Stimulated activated naive CD8-positive, alpha-beta T cell treated with anti-CD3 and anti-CD28 coated beads, Interleukin-15, amount 100 ng/mL, for 72 hours (primary cell): ENCODE data around the gene MYO5A.
"Not testable (repeated sequence)": the region's sequence is repeated elsewhere in the genome, so short reads cannot be mapped to it uniquely, and the experiment has no call there.

ENCODE experiments used
- ATAC-seq: fragments of 150-1000 bp; cut with Tn5 transposase; 2 replicates; pipeline ENCODE4 v1.10.0; 2021; ENCODE audit warnings: mild to moderate bottlenecking, moderate library complexity
- DNase-seq, 2 donors: peaks; one replicate each; pipeline ENCODE4 v3.0.0; 2021 to 2022
- H3K27ac Mint-ChIP-seq, 2 donors: one replicate each; pipeline ENCODE4 v1.8.0; 2022; ENCODE audit warnings: mild to moderate bottlenecking in 2 of 2, mixed read lengths in 2 of 2, moderate library complexity in 2 of 2
- H3K27me3 Mint-ChIP-seq: one replicate; pipeline ENCODE4 v1.8.0; 2022; ENCODE audit warnings: mixed read lengths
- H3K4me1 Mint-ChIP-seq: one replicate; pipeline ENCODE4 v1.8.0; 2022; ENCODE audit warnings: mild to moderate bottlenecking, mixed read lengths
- H3K4me3 Mint-ChIP-seq, 2 donors: one replicate each; pipeline ENCODE4 v1.8.0; 2022; ENCODE audit warnings: mild to moderate bottlenecking in 2 of 2, mixed read lengths in 2 of 2, moderate library complexity in 1 of 2
- H3K9me3 Mint-ChIP-seq, 2 donors: one replicate each; pipeline ENCODE4 v1.8.0; 2022; ENCODE audit warnings: mixed read lengths in 2 of 2

Gene MYO5A

DNA sequence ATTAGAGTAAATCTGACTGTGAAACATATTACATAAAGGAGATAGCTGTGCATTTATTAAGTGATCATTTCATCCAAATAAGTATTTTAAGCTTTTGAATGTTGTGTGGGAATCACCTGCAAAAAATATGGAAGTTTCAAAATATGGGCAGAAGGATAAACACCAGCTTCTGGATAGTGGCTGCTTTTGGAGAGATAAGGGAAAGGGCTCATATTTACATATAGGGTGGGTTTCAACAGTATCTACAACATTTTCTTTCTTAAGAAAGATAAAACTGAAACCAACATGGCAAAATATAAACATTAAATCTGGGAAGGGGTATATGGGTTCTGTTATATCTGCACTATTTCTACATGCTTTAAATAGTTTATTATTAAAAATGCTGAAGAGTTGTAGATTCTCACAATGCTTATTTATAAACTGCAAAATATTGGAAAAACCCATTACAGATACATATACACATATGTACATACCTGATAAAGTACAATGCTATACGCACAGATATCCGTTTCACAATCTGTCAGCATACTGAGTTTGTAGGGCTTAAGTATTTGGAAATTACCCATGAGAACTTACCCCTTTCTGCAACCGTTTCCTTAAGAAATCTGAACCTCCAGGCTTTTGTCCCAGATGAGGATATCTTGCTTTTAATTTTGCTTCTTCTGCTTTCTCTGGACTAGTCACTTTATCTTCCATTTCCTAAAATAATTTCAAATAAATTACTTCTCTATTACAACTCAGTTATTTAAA, 28.0 kb upstream of the MYO5A start:
- no peak for ATAC-seq
- Mint-ChIP-seq H3K27ac (no peak overlapping the region), H3K27me3 (no peaks in the 10 kb centered on the region), H3K9me3 (no peaks in the 10 kb centered on the region), H3K4me3 (no peak overlapping the region), H3K4me1 (peaks cover 48% of the 10 kb centered on the region)
- DNase-seq = no peak

DNA sequence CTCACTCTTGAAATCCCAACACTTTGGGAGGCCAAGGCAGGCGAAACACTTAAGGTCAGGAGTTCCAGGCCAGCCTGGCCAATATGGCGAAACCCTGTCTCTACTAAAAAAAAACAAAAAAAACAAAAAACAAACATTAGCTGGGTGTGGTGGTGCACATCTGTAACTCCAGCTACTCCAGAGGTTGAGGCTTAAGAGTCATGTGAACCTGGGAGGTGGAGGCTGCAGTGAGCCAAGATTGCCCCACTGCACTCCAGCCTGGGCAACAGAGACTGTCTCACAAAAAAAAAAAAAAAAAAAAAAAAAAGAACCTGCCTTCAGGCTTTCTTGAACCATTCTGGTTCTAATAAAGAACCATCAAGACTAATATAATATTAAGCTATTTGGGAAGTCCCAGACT, 23.6 kb upstream of the MYO5A start:
- Mint-ChIP-seq H3K9me3 (no peaks in the 10 kb centered on the region), H3K4me1 (peaks cover 6% of the 10 kb centered on the region), H3K27ac (peak overlapping the region in 1 of 2 donors; percentile 25), H3K4me3 (no peak overlapping the region), H3K27me3 (no peaks in the 10 kb centered on the region)
- DNase-seq (no peak), ATAC-seq (no peak)

DNA sequence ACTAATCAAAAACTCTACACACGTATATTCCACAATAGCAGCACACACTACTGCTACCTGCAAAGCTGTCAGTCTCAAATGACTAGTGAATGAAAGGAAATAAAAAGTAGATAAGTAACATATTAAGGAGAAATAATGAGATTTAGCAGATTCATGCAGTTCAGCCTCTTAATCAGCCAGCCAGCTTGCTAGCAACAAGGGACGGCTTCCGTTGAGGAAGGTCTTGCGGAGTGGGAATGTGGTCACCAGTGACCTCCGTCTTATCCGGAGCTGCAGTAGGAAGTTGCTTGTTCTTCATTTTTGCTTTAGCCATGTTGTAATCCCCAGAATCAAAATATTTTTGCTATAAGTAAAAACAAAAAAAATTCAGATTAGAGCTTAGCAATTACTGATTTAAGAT, 23.1 kb upstream of the MYO5A start:
- Mint-ChIP-seq H3K27me3 (no peaks in the 10 kb centered on the region), H3K4me3 (no peak overlapping the region), H3K27ac (no peak overlapping the region), H3K9me3 (no peaks in the 10 kb centered on the region), H3K4me1 (peaks cover 6% of the 10 kb centered on the region)
- ATAC-seq = no peak
- no peak for DNase-seq

DNA sequence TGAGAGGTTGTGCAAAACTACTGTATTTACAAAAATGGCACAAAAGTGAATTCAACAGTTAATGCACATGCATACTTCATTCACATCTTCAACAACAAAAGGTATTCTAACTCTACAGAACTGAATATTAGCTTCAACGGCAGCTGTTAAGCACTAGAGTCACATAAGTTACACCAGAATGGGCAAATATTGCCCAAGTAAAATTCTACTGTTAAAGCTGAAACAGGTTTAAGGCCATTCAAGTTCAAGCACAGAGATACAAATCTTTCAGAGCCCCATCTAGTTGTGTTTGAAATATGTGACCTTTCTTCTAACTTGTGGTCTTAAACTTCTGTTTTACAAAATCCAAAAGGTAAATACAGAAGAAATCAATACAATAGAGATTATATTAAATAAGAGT, 22.5 kb upstream of the MYO5A start:
- H3K27me3 Mint-ChIP-seq, H3K4me1 Mint-ChIP-seq, H3K27ac Mint-ChIP-seq, DNase-seq, H3K4me3 Mint-ChIP-seq, H3K9me3 Mint-ChIP-seq, ATAC-seq: not testable (repeated sequence)

DNA sequence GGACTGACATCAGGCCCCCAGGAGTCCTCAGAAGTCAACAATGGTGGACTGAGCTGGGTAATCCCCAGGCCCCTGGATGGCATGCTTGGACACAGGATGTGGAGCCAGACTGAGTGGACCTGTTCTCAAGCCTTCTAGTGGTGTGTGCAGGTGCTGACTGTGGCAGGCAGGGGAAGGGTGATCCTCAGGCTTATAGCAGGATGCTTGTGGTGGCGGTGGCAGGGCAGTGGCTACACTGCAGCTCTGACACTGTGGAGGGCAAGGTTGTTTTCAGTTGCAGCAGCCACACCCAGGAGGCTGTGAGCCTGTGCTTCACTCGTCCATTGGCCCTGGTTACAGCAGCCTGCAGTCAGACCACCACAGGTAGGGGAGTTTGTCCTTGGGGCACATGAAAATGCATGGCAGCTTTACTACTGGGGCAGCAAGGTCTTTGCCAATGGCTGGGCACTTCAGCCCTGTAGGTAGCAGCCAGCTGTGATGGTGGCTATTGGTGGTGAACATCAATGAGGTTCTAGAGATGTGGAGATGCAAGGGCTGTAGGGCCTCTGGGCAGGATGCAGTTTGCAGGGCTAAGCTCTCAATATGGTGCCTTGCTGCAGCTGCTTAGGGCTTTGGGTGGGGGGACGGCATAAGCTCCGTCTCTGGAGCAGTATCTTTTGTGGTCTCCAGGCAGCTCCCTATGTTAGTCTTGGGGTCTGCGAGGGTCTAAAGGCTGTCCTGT, 17.5 kb upstream of the MYO5A start:
- H3K27me3 Mint-ChIP-seq = no peaks in the 10 kb centered on the region
- no peak overlapping the region for H3K27ac Mint-ChIP-seq
- H3K4me1 Mint-ChIP-seq = no peaks in the 10 kb centered on the region
- no peak for DNase-seq
- ATAC-seq = peak; percentile 69
- peaks cover 0 to 9% of the 10 kb centered on the region in 2 donors for H3K9me3 Mint-ChIP-seq
- H3K4me3 Mint-ChIP-seq = peak overlapping the region in 1 of 2 donors; percentile 3

DNA sequence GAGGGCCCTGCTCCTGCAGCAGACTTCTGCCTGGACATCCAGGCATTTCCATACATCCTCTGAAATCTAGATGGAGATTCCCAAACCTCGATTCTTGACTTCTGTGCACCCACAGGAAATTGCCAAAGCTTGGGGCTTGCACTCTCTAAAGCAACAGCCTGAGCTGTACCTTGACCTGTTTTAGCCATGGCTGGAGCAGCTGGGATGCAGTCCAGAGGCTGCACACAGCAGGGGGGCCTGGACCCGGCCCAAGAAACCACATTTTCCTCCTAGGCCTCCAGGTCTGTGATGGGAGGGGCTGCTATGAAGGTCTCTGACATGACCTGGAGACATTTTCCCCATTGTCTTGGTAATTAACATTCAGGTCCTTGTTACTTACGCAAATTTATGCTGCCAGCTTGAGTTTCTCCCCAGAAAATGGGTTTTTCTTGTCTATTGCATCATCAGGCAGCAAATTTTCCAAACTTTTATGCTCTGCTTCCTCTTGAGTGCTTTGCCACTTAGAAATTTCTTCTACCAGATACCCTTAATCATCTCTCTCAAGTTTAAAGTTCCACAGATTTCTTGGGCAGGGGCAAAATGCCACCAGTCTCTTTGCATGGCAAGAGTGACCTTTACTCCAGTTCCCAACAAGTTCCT, 11.8 kb upstream of the MYO5A start:
- H3K27ac Mint-ChIP-seq = no peak overlapping the region

DNA sequence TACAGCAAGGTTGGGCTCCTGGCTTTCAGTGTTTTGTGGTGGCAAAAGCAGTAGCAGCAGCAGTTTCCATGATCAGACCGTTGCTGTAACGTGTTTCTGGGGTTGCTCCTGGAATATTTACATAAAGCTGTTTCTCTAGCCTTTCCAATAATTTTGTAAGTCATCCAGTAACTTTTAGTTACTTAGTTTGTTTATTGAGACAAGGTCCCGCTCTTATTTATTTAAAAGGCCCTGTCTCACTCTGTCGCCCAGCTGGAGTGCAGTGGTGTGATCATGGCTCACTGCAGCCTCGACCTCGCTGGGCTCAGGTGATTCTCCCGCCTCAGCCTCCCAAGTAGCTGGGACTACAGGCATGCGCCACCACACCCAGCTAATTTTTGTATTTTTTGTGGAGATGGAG, 8.8 kb upstream of the MYO5A start:
- H3K4me3 Mint-ChIP-seq = no peak overlapping the region
- ATAC-seq (no peak), DNase-seq (no peak)
- no peaks in the 10 kb centered on the region for H3K27me3 Mint-ChIP-seq
- peaks cover 6% of the 10 kb centered on the region for H3K4me1 Mint-ChIP-seq
- no peak overlapping the region for H3K27ac Mint-ChIP-seq
- H3K9me3 Mint-ChIP-seq = peaks cover 5 to 16% of the 10 kb centered on the region in 2 donors

More for the DNA sequence above, 11.8 kb upstream of the MYO5A start:
- H3K4me1 Mint-ChIP-seq = peaks cover 1% of the 10 kb centered on the region
- DNase-seq (no peak), ATAC-seq (no peak)
- peaks cover 5 to 18% of the 10 kb centered on the region in 2 donors for H3K9me3 Mint-ChIP-seq
- no peak overlapping the region for H3K4me3 Mint-ChIP-seq
- no peaks in the 10 kb centered on the region for H3K27me3 Mint-ChIP-seq

DNA sequence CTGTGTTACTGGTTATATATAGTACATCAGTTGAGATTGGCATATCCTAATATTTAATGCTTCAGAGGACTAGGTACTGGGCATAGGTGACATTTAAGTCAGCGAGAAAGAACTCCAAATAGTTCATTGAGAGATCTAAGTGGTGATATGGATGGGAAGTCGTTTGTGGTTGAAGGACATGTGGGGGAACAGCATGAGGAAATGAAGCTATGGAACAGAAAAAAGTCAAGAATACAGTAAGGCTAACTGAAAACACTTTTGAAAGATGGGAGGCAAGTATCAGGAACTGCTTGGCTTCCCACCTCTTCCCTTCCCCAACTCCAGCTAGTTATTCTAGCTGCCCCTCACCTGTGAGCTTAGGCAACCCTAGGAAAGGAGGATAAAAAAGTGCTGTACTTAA, 3.7 kb upstream of the MYO5A start:
- Mint-ChIP-seq H3K27me3 (peaks cover 11% of the 10 kb centered on the region), H3K9me3 (no peaks in the 10 kb centered on the region), H3K4me3 (no peak overlapping the region), H3K27ac (no peak overlapping the region), H3K4me1 (peaks cover 21% of the 10 kb centered on the region)
- no peak for ATAC-seq
- no peak for DNase-seq

DNA sequence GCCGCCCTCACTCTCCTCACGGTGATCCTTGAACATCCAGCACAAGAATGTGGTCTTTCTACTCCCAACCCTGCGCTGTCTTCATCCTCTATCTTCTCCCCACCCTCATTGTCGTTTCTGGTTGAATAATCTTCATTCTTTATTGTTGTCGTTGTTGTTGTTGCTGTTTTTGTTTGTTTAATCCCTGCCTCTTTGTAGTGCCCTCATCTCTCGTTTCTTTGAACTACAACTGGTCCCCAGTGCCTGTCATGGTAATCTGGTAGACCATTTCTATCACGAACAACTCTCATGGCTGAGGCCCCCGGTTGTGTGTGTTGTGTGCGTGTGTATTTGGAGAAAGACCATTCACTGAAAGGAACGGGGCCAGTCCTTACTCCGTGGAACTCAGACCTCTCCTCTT, 1.3 kb upstream of the MYO5A start:
- ATAC-seq (no peak), DNase-seq (no peak)
- Mint-ChIP-seq H3K27me3 (peaks cover 11% of the 10 kb centered on the region), H3K4me1 (peaks cover 23% of the 10 kb centered on the region), H3K4me3 (peak overlapping the region; percentile 78 to 83), H3K27ac (peak overlapping the region; percentile 3 to 27), H3K9me3 (no peaks in the 10 kb centered on the region)

DNA sequence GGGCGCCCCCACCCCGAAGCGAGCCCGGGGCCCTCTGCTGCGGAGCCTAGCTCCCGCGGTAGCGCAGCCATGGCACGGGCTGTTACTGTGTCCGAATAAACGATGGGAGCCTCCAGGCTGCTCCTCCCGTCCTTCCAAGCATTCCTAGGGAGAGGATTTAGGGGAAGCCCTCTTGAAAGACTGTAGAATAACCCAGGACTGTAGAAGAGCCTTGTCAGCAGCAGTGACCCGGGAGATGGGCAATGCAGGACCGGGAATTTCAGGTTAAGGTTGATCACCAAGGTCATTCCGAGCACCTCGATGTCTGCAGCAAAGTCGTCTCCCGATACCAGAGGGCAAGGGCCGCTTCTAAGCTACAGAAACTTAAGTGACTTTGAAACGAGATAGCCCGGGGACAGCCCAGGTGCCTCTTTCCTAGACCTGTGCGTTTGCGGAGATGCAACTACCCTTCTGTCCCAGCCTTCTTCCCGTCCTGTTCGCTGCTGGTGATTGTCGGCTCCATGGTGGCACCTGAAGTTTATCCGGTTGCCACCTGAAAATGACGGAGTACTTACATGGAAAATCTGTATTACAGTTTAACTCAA, 753 bp upstream of the MYO5A start:
- Mint-ChIP-seq H3K4me3 (peak overlapping the region; percentile 78 to 83), H3K4me1 (peaks cover 23% of the 10 kb centered on the region), H3K27ac (peak overlapping the region; percentile 27 to 61), H3K27me3 (peaks cover 11% of the 10 kb centered on the region), H3K9me3 (no peaks in the 10 kb centered on the region)
- peak in 1 of 2 donors; percentile 21 for DNase-seq
- no peak for ATAC-seq

DNA sequence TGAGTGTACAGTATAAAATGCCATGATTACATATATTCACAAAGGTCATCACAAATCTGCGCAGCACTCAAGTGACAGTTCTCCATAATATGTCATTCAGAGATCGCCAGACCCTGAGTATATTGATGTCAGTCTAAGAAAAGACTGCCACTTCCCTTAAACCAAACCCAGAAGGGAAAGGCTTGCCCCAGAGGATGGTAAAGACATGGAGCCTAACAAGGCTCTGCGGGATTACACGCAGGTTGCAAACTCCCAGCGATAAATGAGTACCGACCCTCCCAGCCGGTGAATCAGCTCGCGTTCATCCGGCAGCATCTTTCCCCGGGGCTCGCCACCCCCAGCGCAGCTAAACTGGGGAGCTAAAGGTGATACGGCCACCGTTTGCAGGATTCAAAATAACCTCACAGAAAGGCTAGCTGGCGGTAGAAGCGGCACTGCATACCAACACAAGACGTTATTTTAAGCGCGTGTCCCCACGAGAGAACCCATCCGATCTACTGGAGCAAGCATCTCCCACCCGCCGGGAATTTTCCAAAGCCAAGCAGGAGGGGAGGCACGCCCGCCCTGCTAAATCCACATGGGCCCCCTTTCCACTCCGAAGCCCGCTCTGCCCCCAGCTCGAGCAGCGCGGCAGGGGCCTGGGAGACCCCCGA, 643 bp downstream of the MYO5A start:
- ATAC-seq = peak; percentile 13
- Mint-ChIP-seq H3K27ac (peak overlapping the region; percentile 78 to 94), H3K4me1 (peaks cover 23% of the 10 kb centered on the region), H3K27me3 (peaks cover 11% of the 10 kb centered on the region), H3K9me3 (no peaks in the 10 kb centered on the region), H3K4me3 (peak overlapping the region; percentile 92)
- peak in 1 of 2 donors; percentile 51 for DNase-seq

DNA sequence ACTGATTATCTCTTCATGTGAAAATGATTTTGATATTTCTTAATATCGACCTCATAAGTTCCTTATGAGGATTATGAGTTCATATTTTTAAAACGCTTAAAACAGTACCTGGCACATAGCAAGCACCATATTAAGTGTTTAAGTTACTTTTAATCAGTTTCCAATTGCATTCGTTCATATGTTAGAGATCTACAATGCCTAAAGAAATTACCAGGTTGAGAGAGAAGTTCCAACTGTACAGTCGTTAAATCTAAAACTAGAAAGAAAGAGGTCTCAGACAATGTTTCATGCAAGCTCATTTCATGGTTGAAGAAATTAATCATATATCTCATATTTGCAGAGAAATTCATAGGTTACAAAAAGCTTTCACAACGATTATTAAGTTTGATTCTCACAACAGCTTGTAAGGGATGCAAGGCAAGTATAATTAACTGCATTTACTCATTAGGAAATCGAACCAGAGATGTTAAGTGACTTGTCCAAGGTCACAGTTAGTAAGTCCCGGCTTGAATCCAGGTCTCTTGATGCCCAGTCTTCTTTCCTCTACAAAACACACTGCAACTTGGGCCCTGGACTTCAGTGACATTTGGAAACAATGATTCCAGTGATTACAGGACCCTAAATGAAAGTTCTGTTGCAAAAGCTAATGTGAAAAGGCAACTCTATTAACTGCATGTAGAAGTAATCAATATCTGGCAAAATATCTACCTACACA, 1.3 kb downstream of the MYO5A start:
- DNase-seq (no peak), ATAC-seq (no peak)
- no peak overlapping the region for H3K27ac Mint-ChIP-seq
- H3K9me3 Mint-ChIP-seq = no peaks in the 10 kb centered on the region
- H3K4me3 Mint-ChIP-seq = peak overlapping the region; percentile 92
- peaks cover 23% of the 10 kb centered on the region for H3K4me1 Mint-ChIP-seq
- H3K27me3 Mint-ChIP-seq = peaks cover 11% of the 10 kb centered on the region

DNA sequence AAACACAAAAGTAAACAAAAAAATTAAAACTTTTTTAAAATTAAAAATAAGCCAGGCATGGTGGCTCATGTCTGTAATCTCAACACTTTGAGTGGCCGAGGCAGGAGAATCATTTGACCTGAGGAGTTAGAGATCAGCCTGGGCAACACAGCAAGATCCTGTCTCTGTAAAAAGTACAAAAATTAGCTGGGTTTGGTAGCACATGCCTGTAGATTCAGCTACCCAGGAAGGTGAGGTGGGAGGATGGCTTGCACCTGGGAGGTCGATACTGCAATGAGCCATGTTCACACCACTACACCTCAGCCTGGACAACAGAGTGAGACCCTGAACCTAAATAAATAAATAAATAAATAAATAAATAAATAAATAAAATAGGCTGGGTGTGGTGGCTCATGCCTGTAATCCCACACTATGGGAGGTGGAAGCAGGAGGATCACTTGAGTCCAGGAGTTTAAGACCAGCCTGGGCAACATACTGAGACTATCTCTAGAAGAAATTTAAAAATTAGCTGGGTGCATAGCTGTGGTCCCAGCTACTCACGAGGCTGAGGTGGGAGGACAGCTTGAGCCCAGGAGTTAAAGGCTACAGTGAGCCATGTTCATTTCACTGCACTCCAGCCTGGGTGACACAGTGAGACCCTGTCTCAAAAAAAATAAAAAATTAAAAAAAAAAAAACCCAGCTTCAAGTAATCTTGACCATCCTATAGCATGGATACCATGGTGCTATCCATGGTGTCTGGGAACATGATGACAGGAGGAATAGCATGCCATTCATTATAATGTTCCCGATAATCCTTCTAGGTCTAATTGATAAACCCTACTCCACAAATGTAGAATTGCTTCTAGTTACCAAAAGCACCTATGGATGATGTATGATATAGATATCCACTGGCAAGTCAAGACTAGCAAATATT, 4.2 kb downstream of the MYO5A start:
- Mint-ChIP-seq H3K4me3 (no peak overlapping the region), H3K4me1 (peaks cover 15% of the 10 kb centered on the region), H3K27ac (no peak overlapping the region), H3K27me3 (no peaks in the 10 kb centered on the region), H3K9me3 (no peaks in the 10 kb centered on the region)
- DNase-seq = no peak
- no peak for ATAC-seq

DNA sequence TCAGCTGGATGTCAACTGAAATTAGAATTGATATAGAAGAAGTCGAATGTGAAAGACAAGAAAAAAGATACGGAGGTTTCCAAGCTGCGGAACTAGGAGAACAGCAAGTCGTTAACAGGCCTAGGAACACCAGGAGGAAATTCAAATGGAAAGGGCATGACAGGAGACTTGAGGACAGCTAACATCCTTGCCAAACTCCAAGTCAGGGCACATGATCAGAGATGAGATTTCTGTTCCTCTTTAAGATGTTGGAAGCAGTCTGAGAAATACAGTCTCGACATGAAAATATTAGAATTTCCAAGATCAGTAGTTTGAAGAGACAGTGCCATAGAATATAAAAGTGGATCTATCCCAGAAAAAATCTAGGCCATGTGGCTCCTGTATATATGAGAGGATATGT, 5.0 kb downstream of the MYO5A start:
- no peaks in the 10 kb centered on the region for H3K27me3 Mint-ChIP-seq
- no peak for ATAC-seq
- no peak for DNase-seq
- peaks cover 15% of the 10 kb centered on the region for H3K4me1 Mint-ChIP-seq
- no peaks in the 10 kb centered on the region for H3K9me3 Mint-ChIP-seq
- H3K4me3 Mint-ChIP-seq = no peak overlapping the region
- no peak overlapping the region for H3K27ac Mint-ChIP-seq
